HG03521 (cell line): ENCODE data around the gene CEP70.
"Not testable (repeated sequence)": the region's sequence is repeated elsewhere in the genome, so short reads cannot be mapped to it uniquely, and the experiment has no call there.

Experiments used
- ATAC-seq: cut with Tn5 transposase; IDR thresholded peaks from one replicate; pipeline ENCODE4 v1.9.1; 2021; ENCODE audit warnings: mild to moderate bottlenecking, moderate library complexity; ENCODE audit not compliant: unreplicated experiment

The CEP70 gene

DNA sequence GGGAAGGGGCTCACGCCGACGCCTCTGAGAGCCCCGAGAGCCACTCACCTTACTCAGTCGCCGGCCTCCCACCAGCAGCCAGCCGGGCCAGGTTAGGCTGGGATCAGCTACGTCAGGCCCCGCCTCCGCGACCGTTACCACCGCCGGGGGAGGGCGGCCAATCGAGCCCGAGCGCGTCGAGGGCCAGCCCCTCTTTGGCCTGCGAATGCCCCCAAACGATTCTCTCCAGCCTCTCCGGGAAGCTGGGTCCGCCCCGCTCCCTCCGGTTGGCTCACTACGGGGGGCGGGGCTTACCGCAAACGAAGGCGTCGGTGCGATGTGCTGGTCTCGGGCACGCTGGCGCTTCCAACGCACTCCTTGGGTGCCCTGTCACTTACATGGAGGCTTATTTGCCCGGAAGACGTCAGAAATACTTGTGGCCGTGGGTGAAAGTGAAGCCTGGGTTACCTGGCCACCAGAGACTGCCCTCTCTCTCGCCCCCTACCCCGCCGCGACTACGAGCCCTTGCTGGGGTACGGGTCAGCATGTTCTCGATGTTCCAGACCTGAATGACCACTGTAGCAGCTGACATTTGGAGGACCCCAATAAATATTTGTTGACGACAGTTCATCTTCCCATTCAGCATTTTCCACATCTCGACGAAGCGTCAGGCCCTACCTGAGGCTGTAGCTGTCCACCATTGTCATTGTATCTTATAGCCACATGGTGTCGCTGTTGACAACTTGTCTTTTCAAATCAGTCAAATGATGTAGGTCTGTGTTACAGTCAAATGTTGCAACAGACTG is at the start of gene CEP70:
Gene CEP70 (minus strand): TSS at position 111 of the 785 bp plus-strand sequence. CDS start 21,333 bp downstream, outside the sequence.
- ATAC-seq = peak; percentile 84

DNA sequence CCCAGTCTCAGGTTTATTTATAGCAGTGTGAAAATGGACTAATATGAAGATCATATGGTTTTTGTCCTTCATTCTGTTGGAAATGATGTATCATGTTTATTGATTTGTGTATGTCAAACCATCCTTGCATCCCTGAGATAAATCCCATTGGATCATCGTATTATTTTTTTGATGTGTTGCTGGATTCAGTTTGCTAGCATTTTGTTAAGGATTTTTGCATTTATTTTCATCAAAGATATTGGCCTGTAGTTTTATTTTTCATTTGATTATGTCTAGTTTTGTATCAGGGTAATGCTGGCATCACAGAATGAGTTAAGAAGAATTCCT is 48.8 kb upstream of the CEP70 start:
- no peak for ATAC-seq

- ATAC-seq = no peak
Measured at GRCh38 chr3:138642226-138642926, 48.3 kb upstream of the CEP70 start.

GRCh38 chr3:138640537-138640936 is 46.5 kb upstream of the CEP70 start:
- no peak for ATAC-seq

DNA sequence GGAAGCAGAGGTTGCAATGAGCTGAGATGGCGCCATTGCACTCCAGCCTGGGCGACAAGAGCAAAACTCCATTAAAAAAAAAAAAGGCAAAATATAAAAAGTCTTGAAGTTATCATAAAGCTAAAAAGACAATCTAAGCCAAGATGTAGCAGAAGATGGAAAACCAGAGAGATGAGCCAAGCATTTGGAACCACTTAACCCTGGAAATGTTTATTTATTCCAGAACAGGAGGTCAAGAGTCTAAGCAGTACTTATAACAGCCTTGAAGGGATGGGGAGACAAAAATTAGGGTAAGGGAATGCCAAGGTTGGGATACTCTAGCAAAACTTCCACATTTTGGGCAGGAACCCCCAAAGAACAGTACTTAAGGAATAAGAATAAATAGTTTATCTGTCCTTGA is 44.6 kb upstream of the CEP70 start:
- ATAC-seq = no peak

- no peak for ATAC-seq
Measured at GRCh38 chr3:138629526-138629925, 35.5 kb upstream of the CEP70 start.

DNA sequence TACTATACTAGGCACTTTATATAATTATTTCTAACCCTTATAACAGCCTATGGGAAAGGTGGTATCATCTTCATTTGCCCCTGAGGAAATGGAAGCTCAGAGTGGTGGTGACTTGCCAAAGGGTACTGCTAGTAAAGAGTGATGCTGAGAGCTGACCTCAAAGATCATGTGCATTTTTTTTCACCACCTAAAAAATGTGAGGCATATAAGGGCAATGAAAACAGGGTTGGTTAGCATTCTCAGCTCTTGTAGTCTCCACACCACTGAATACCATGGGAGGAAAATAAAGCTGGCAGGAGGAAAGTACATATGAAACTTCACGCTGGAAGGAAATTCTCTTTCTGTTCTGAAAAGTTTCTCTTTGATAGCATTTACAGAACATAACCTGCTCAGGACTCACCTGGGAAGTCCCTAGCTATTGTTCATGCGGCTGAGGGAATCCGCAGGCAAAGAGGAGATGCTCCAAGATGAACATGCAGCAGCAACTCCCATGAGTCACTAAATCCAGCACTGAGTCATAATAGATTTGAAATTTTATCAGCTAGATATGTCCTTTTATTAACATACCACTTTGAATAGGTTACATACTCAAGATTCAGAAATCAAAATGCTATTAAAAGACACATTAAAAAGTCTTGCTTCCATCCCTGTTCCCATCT is 31.8 kb upstream of the CEP70 start:
- ATAC-seq = no peak

- ATAC-seq = no peak
Measured at GRCh38 chr3:138624518-138624917, 30.5 kb upstream of the CEP70 start.

- no peak for ATAC-seq
Measured at GRCh38 chr3:138620431-138620830, 26.4 kb upstream of the CEP70 start.

DNA sequence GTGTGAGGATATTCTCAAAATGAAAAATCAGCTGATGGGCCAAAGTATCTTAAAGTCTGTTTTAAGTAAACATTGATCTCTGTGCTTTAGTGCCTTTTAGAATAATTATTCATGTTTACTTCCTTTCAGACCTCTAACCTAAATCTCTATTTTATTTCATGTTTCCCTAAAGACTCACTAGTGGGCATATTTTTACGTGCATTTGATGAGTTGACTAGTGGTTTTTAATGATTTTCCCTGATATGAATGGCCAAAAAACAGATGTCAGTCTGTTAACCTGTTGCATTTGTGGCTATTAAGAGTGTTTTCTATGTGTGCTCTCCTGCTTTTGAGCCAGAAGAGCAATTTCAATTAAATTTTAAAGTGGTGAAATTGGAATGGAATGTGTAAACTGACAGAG is 21.4 kb upstream of the CEP70 start:
- ATAC-seq = no peak

DNA sequence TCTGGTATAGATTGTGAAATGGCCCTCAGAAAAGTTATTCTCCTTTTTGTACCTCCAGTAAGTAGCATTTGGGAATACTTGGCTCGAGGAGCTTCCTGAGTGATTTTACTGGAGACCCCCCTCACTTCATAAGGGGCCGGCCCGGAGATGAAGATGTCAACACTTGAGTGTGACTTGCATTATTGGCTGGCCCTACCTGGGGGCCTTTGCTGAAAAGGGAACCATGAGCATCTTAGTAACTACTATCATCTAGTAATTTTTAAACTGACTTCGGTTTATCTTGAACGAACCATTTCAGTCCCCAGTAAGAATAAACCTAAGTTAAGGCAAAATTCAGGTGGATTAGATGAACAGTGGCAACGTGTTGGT is 15.8 kb upstream of the CEP70 start:
- no peak for ATAC-seq

DNA sequence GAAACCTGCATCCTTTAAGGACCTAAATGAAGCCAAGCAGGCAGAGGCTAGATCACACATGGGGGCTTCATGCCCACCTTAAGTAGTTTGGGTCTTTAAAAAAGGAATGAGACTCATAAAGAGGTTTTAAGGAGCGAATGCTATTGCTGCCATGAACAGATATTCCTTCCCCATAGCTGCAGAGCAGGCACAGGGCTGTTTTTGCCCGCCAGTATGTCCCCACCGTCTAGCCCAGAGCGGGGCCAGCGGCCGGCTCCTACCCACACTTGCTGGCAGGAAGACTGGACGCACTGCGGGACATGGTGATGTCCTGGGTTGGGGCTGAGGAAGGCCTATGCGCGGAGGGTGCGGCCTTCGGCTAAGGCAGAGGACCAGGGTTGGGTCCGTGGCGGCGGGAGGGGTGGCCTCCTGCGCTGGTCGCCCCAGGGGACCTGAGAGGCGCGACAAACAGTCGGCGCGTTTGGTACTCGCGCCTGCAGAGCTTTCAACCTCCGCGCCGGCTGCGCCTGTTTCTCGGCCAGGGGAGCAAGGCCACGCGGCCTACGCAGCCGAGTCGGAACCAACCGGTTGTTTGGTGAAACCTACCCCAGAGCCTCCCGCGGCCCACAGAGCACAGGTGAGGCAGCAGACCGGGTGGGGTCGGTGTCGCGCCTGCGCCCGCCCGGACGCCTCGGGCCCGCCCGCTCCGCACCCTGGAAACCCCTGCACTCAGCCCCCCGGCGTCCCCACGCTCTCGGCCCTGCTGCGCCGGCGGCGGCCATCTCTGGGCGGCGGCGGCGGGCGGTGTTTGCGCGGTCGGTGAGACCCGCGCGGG is 14.5 kb upstream of the CEP70 start, which contains the start of gene FAIM:
Gene FAIM (plus strand): TSS at position 450 of the 814 bp plus-strand sequence. CDS start 10,956 bp downstream, outside the sequence.
- ATAC-seq = peak; percentile 73

GRCh38 chr3:138604106-138604595 is 10.1 kb upstream of the CEP70 start:
- ATAC-seq = not testable (repeated sequence)

DNA sequence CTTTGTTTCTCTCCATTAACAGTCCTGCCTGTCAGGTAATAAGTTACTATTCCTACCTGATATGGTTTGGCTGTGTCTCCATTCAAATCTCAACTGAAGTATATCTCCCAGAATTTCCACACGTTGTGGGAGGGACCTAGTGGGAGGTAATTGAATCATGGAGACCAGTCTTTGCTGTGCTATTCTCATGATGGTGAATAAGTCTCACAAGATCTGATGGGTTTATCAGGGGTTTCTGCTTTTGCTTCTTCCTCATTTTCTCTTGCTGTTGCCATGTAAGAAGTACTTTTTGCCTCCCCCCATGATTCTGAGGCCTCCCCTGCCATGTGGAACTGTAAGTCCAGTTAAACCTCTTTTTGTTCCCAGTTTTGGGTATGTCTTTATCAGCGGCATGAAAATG is 7.6 kb upstream of the CEP70 start:
- not testable (repeated sequence) for ATAC-seq

GRCh38 chr3:138600100-138600745 is 6.2 kb upstream of the CEP70 start:
- ATAC-seq = no peak

GRCh38 chr3:138598534-138598933 is 4.5 kb upstream of the CEP70 start:
- ATAC-seq = no peak

GRCh38 chr3:138597186-138597976 is 3.3 kb upstream of the CEP70 start:
- not testable (repeated sequence) for ATAC-seq

DNA sequence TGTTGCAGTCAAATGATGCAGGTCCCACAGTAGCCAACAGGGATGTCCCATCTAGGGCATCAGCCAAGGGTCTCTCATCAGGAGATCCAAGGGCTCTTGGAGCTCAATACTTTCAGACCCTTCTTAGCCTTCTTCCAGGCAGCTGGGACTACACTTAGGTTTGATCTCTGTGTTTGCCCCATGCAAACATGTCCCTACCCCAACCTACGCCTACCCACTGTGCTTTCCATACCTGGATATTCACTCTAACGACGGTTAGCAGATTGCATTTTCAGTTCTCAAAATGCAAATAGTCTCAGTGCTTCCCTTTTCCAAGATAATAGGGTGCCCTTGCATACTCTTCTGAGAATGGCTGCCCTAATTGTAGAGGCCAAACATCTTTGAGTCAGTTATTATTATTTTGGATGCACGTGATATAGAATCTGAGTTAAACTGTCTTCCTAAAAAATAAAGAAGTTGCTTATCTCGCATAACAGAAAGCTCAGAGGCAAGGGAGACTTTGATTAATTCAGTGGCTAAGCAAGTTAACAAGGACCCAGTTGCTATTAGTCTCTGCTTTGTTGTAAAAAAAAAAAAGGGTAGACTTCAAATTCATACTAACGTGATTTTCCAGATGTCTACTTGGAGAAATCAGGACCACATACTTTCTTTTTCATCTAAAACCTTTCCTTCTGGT is 1.0 kb upstream of the CEP70 start:
- no peak for ATAC-seq
